ENCODE measurements around the gene IL32.

IL32 gene

GRCh38 chr16:3088450-3088849 lies 23.0 kb downstream of the IL32 start:
- H3K36me3 ChIP-seq (ENCODE audit: control insufficient read depth, insufficient read depth, low read length) = peaks cover 54% of the 10 kb centered on the region
- H3K4me1 ChIP-seq (ENCODE audit: control insufficient read depth, insufficient read depth, low read length) = peaks cover 17% of the 10 kb centered on the region

GRCh38 chr16:3088925-3089716 lies 23.7 kb downstream of the IL32 start:
- H3K27me3 ChIP-seq (ENCODE audit: control insufficient read depth, insufficient read depth, low read length) = no peaks in the 10 kb centered on the region

More at GRCh38 chr16:3088450-3088849, 23.0 kb downstream of the IL32 start:
- no peak overlapping the region for H3K27ac ChIP-seq (ENCODE audit: low read depth, low read length)
- no peak overlapping the region for H3K9ac ChIP-seq (ENCODE audit: low read length)
- H3K9me3 ChIP-seq (ENCODE audit: control insufficient read depth, insufficient read depth, low read depth, low read length) = no peaks in the 10 kb centered on the region
- H3K4me3 ChIP-seq (ENCODE audit: low read depth, low read length) = no peak overlapping the region
- no peaks in the 10 kb centered on the region for H3K27me3 ChIP-seq (ENCODE audit: control insufficient read depth, insufficient read depth, low read length)

GRCh38 chr16:3089717-3090592 lies 24.5 kb downstream of the IL32 start:
- H3K9ac ChIP-seq (ENCODE audit: low read length) = no peak overlapping the region
- H3K4me3 ChIP-seq (ENCODE audit: low read depth, low read length) = no peak overlapping the region
- H3K27me3 ChIP-seq (ENCODE audit: control insufficient read depth, insufficient read depth, low read length) = no peaks in the 10 kb centered on the region
- no peaks in the 10 kb centered on the region for H3K9me3 ChIP-seq (ENCODE audit: control insufficient read depth, insufficient read depth, low read depth, low read length)
- H3K27ac ChIP-seq (ENCODE audit: low read depth, low read length) = no peak overlapping the region
- peaks cover 17% of the 10 kb centered on the region for H3K4me1 ChIP-seq (ENCODE audit: control insufficient read depth, insufficient read depth, low read length)
- peaks cover 54% of the 10 kb centered on the region for H3K36me3 ChIP-seq (ENCODE audit: control insufficient read depth, insufficient read depth, low read length)

More at GRCh38 chr16:3088925-3089716, 23.7 kb downstream of the IL32 start:
- Histone ChIP-seq H3K36me3 (ENCODE audit: control insufficient read depth, insufficient read depth, low read length) (peaks cover 54% of the 10 kb centered on the region), H3K4me1 (ENCODE audit: control insufficient read depth, insufficient read depth, low read length) (peaks cover 17% of the 10 kb centered on the region), H3K27ac (ENCODE audit: low read depth, low read length) (no peak overlapping the region), H3K9ac (ENCODE audit: low read length) (no peak overlapping the region), H3K9me3 (ENCODE audit: control insufficient read depth, insufficient read depth, low read depth, low read length) (no peaks in the 10 kb centered on the region), H3K4me3 (ENCODE audit: low read depth, low read length) (no peak overlapping the region)

- Histone ChIP-seq H3K4me1 (ENCODE audit: control insufficient read depth, insufficient read depth, low read length) (peaks cover 24% of the 10 kb centered on the region), H3K27ac (ENCODE audit: low read depth, low read length) (no peak overlapping the region), H3K9ac (ENCODE audit: low read length) (no peak overlapping the region), H3K9me3 (ENCODE audit: control insufficient read depth, insufficient read depth, low read depth, low read length) (no peaks in the 10 kb centered on the region), H3K27me3 (ENCODE audit: control insufficient read depth, insufficient read depth, low read length) (no peaks in the 10 kb centered on the region), H3K4me3 (ENCODE audit: low read depth, low read length) (no peak overlapping the region), H3K36me3 (ENCODE audit: control insufficient read depth, insufficient read depth, low read length) (peaks cover 58% of the 10 kb centered on the region)
These were observed 26.1 kb downstream of the IL32 start for GRCh38 chr16:3091551-3091950.

- H3K27ac ChIP-seq (ENCODE audit: low read depth, low read length) = no peak overlapping the region
- H3K9ac ChIP-seq (ENCODE audit: low read length) = no peak overlapping the region
- no peaks in the 10 kb centered on the region for H3K9me3 ChIP-seq (ENCODE audit: control insufficient read depth, insufficient read depth, low read depth, low read length)
- H3K4me3 ChIP-seq (ENCODE audit: low read depth, low read length) = no peak overlapping the region
- H3K27me3 ChIP-seq (ENCODE audit: control insufficient read depth, insufficient read depth, low read length) = no peaks in the 10 kb centered on the region
- H3K36me3 ChIP-seq (ENCODE audit: control insufficient read depth, insufficient read depth, low read length) = peaks cover 59% of the 10 kb centered on the region
- peaks cover 23% of the 10 kb centered on the region for H3K4me1 ChIP-seq (ENCODE audit: control insufficient read depth, insufficient read depth, low read length)
These were observed 27.1 kb downstream of the IL32 start for GRCh38 chr16:3092501-3092941.

- Histone ChIP-seq H3K4me1 (ENCODE audit: control insufficient read depth, insufficient read depth, low read length) (peaks cover 25% of the 10 kb centered on the region), H3K27me3 (ENCODE audit: control insufficient read depth, insufficient read depth, low read length) (no peaks in the 10 kb centered on the region), H3K36me3 (ENCODE audit: control insufficient read depth, insufficient read depth, low read length) (peaks cover 41% of the 10 kb centered on the region), H3K4me3 (ENCODE audit: low read depth, low read length) (no peak overlapping the region), H3K27ac (ENCODE audit: low read depth, low read length) (no peak overlapping the region), H3K9ac (ENCODE audit: low read length) (no peak overlapping the region), H3K9me3 (ENCODE audit: control insufficient read depth, insufficient read depth, low read depth, low read length) (no peaks in the 10 kb centered on the region)
These were observed 29.0 kb downstream of the IL32 start for GRCh38 chr16:3094289-3095027.

GRCh38 chr16:3095869-3096268 lies 30.4 kb downstream of the IL32 start:
- H3K36me3 ChIP-seq (ENCODE audit: control insufficient read depth, insufficient read depth, low read length) = peaks cover 27% of the 10 kb centered on the region
- no peaks in the 10 kb centered on the region for H3K27me3 ChIP-seq (ENCODE audit: control insufficient read depth, insufficient read depth, low read length)
- no peak overlapping the region for H3K4me3 ChIP-seq (ENCODE audit: low read depth, low read length)
- H3K9ac ChIP-seq (ENCODE audit: low read length) = peak overlapping the region; percentile 17
- H3K4me1 ChIP-seq (ENCODE audit: control insufficient read depth, insufficient read depth, low read length) = peaks cover 33% of the 10 kb centered on the region
- no peak overlapping the region for H3K27ac ChIP-seq (ENCODE audit: low read depth, low read length)
- H3K9me3 ChIP-seq (ENCODE audit: control insufficient read depth, insufficient read depth, low read depth, low read length) = no peaks in the 10 kb centered on the region

- peak overlapping the region; percentile 17 for H3K9ac ChIP-seq (ENCODE audit: low read length)
- H3K27me3 ChIP-seq (ENCODE audit: control insufficient read depth, insufficient read depth, low read length) = no peaks in the 10 kb centered on the region
- no peaks in the 10 kb centered on the region for H3K9me3 ChIP-seq (ENCODE audit: control insufficient read depth, insufficient read depth, low read depth, low read length)
- H3K36me3 ChIP-seq (ENCODE audit: control insufficient read depth, insufficient read depth, low read length) = peaks cover 22% of the 10 kb centered on the region
- H3K27ac ChIP-seq (ENCODE audit: low read depth, low read length) = no peak overlapping the region
- peaks cover 37% of the 10 kb centered on the region for H3K4me1 ChIP-seq (ENCODE audit: control insufficient read depth, insufficient read depth, low read length)
- 0 out of 2 replicates have a peak overlapping the region, but pooled peaks have one; percentile 18 for H3K4me3 ChIP-seq (ENCODE audit: low read depth, low read length)
These were observed 30.9 kb downstream of the IL32 start for GRCh38 chr16:3096362-3096761.

GRCh38 chr16:3097266-3097665 lies 31.8 kb downstream of the IL32 start:
- Histone ChIP-seq H3K9ac (ENCODE audit: low read length) (peak overlapping the region; percentile 95), H3K4me1 (ENCODE audit: control insufficient read depth, insufficient read depth, low read length) (peaks cover 38% of the 10 kb centered on the region), H3K36me3 (ENCODE audit: control insufficient read depth, insufficient read depth, low read length) (peaks cover 13% of the 10 kb centered on the region), H3K27ac (ENCODE audit: low read depth, low read length) (peak overlapping the region; percentile 93), H3K4me3 (ENCODE audit: low read depth, low read length) (peak overlapping the region; percentile 80), H3K9me3 (ENCODE audit: control insufficient read depth, insufficient read depth, low read depth, low read length) (no peaks in the 10 kb centered on the region), H3K27me3 (ENCODE audit: control insufficient read depth, insufficient read depth, low read length) (no peaks in the 10 kb centered on the region)

GRCh38 chr16:3098459-3099394 lies 33.3 kb downstream of the IL32 start, which contains the start of gene ZSCAN10:
Gene ZSCAN10, minus strand, starts transcription at chr16:3099294. Its CDS starts 6,357 bp downstream, at chr16:3092937.
- H3K4me1 ChIP-seq (ENCODE audit: control insufficient read depth, insufficient read depth, low read length) = peaks cover 45% of the 10 kb centered on the region
- peak within 1 kb of the TSS; percentile 95 for H3K9ac ChIP-seq (ENCODE audit: low read length)

More at GRCh38 chr16:3098459-3099394, 33.3 kb downstream of the IL32 start, which contains the start of gene ZSCAN10:
- Histone ChIP-seq H3K9me3 (ENCODE audit: control insufficient read depth, insufficient read depth, low read depth, low read length) (no peaks in the 10 kb centered on the region), H3K4me3 (ENCODE audit: low read depth, low read length) (peak within 1 kb of the TSS; percentile 80), H3K27me3 (ENCODE audit: control insufficient read depth, insufficient read depth, low read length) (no peaks in the 10 kb centered on the region), H3K36me3 (ENCODE audit: control insufficient read depth, insufficient read depth, low read length) (peaks cover 5% of the 10 kb centered on the region), H3K27ac (ENCODE audit: low read depth, low read length) (peak within 1 kb of the TSS; percentile 93)
